IPS DF 4.7 (cell line): ENCODE results near the gene GNAS-AS1.

Experiments used
- DNase-seq: peaks from one replicate; pipeline ENCODE4 v3.0.0-alpha.2; 2013; ENCODE audit warnings: low spot score; ENCODE audit errors: extremely low read depth

Gene GNAS-AS1

DNA sequence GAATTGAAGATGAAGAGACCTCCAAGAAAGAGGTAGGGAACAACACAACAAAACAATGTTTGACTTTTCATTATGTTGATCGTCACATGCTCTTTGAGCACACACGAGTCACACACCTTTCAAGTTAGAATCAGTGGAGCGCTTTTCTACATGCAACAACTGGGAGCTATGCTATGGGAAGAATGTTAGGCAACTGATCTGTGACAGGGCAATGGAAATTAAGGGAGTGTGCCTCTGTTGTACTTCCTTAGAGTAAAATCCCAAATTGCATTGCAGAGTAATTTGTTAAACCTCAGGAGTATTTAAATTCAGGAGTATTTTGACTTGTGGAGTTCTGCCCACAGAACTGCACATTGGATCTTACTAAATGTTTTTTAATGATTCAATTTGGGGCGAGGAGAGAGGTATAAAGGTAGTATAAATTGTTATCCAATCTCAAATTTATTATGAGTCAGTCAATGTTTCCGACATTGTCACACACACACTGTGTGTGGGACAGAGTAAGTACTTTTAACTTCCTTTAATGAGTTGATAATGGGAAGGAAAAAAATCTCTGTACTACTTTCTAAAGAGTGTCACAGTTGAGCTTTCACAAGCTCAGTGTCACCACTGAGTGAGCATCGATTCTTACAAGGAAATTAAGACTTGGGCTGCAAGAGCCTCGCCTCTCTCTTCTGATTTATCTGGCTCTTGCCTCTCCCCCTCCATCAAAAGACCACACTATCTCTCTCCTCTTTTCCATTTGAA lies 12.5 kb upstream of the GNAS-AS1 start:
- DNase-seq: no peak

- no peak for DNase-seq
Measured at GRCh38 chr20:58855506-58856389, 5.0 kb upstream of the GNAS-AS1 start.

DNA sequence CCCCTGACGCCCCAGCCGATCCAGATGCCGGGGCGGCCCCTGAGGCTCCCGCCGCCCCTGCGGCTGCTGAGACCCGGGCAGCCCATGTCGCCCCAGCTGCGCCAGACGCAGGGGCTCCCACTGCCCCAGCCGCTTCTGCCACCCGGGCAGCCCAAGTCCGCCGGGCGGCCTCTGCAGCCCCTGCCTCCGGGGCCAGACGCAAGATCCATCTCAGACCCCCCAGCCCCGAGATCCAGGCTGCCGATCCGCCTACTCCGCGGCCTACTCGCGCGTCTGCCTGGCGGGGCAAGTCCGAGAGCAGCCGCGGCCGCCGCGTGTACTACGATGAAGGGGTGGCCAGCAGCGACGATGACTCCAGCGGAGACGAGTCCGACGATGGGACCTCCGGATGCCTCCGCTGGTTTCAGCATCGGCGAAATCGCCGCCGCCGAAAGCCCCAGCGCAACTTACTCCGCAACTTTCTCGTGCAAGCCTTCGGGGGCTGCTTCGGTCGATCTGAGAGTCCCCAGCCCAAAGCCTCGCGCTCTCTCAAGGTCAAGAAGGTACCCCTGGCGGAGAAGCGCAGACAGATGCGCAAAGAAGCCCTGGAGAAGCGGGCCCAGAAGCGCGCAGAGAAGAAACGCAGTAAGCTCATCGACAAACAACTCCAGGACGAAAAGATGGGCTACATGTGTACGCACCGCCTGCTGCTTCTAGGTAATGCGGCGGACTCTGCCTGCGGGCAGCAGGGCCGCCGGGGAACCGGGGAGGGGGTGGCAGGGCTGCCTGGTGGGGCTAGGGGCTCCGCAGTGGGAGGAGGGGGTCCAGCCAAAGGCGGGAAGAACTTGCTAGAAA lies 4.2 kb upstream of the GNAS-AS1 start:
- no peak for DNase-seq

- no peak for DNase-seq
Measured at GRCh38 chr20:58853976-58854637, 3.4 kb upstream of the GNAS-AS1 start.

GRCh38 chr20:58853466-58853865 lies 2.8 kb upstream of the GNAS-AS1 start:
- no peak for DNase-seq

DNA sequence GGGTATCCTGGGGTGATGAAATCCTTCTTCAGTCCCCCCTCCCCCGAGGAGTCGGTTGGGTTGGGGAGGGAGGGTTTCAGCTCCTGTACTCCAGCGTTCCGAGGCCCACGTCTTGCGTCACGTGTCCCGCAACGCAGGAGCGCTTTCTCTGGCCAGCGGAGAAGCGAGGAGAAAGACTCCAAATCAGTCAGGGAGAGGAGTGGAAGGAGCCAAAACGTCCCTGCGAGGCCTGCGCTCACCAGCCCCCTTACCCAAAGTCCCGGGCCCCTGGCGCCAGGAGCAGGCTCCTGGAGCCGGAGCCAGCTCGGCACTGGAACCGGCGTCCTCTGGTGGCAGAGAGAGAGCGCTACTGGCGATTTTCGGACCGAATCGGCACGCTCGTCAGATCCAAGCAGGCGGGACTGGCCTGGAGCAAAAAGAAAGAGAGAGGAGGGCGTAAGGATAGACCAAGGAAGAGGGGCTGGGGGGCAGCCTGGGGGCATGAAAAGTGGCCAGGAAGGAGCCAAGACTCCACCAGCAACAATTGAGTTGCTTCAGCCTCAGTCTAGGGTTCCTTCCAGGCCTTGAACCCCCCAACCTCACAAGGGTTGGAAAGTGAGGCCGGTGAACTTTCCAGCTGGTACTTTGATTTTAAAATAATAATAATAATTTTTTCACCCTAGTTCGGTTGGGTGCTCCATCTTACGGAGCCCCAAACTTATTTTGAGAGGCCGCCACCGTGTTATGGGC lies 2.0 kb upstream of the GNAS-AS1 start, which contains the start of gene GNAS:
TSS of gene GNAS (plus strand) at position 174 of the 729 bp plus-strand sequence.
- no peak for DNase-seq

GRCh38 chr20:58851969-58852458 lies 1.3 kb upstream of the GNAS-AS1 start:
- DNase-seq: no peak

DNA sequence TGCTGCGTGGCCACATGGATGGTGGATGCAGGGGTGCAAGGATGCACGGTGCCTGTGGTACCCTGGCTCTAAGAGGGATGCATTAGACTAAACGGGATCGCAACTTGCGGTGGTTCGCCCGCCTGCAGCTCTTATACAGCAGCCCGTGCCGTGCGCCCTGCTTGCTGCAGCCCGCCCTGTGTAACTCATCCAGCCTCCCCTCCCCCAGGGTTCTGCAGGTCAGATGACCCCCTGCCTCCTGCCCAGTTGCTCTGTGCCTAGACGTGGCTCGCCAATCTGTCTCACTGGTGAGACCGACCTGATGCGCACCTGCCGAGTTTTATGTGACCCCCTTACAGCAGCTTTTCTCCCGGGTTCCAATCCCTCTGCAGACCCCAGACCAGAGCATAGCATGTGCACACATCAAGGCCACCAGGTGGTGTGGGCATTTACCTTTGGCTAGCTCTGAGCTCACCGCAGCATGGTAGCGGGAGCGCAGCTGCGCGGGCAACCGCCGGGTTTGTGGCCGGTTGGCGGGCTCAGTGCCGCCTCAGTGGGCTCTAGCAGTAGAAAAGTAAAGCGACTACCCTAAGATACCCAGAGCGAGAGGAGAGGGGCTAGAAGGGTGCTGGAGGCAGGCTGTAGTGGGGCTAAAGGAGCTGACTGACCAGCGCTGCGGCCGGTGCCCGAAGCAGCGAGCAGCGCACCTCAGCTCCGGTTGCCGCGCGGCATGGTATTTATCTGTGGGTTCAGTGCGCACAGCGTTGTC lies 693 bp upstream of the GNAS-AS1 start:
- DNase-seq: no peak

- no peak for DNase-seq
Measured at GRCh38 chr20:58847463-58847862, 3.2 kb downstream of the GNAS-AS1 start.

GRCh38 chr20:58845706-58846105 lies 5.0 kb downstream of the GNAS-AS1 start:
- DNase-seq: no peak

GRCh38 chr20:58843128-58843556 lies 7.6 kb downstream of the GNAS-AS1 start:
- no peak for DNase-seq

DNA sequence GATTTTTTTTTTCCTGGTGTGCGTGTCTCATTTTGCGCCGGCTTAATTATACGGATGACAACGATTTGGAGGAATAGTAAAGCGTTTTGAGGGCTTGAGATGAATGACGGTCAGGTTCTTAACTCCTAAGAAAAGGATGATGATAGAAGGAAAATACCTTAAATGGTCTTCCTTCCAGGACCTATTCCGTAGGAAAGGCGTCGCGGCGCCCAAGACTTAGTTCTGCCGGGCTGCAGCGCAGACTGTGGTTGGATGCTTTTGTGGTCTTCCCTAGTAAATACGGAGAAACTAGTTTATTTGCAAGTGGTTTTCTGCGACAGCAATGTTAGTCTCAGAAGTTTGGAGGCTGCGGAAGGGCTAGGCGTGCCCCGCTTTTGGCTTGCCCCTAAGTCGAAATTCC lies 8.4 kb downstream of the GNAS-AS1 start:
- no peak for DNase-seq

GRCh38 chr20:58841539-58842264 lies 9.0 kb downstream of the GNAS-AS1 start:
- no peak for DNase-seq

DNA sequence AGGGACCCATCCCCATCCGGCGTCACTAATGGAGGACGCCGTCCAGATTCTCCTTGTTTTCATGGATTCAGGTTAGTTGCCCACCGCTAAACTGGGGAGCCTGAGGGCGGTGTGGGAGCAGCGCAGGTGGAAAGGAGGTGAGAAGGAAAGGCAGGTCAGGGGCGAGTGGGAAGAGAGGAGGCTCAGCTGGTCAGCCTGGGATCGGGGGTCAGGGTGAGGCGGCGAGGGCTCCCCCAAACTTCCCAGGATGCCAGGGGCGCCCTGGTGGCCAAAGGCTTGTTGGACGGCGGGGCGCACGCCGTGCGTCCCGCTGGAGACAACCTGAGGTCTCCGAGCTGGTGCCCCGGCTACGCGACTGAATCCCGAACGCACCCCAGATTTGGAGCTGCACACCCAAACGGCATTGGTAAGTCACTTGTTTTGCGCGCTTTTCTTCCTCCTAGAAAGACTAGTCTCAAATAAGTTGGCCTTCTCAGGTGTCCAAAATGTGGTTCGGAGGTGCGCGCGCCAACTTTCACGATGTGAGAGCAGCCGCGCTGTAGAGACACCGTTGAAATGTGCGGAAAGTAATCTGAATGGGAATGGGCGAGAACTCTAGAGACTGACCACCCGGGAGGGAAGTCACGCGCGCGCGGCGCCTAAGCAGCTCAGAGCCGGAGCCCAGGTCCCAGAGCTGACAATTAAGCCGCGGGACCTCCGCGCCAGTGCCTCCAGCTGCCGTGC lies 9.7 kb downstream of the GNAS-AS1 start:
- no peak for DNase-seq

GRCh38 chr20:58839991-58840747 lies 10.5 kb downstream of the GNAS-AS1 start:
- DNase-seq: no peak

DNA sequence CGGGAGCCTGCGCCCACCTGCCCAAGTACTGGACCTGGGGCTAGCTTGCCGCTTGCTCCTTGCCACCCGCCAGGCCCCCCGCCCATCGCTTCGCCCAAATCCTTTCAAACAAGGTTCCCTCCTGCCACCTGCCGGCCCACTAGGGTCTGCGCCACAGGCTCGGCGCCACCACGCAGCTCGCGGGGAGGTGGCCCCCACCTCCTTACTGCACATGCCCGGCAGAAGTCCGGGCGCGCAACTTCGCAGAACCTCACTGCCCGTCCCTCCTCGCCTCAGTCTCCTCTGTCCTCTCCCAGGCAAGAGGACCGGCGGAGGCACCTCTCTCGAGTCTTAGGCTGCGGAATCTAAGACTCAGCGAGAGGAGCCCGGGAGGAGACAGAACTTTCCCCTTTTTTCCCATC lies 11.2 kb downstream of the GNAS-AS1 start:
- no peak for DNase-seq

GRCh38 chr20:58838174-58838573 lies 12.5 kb downstream of the GNAS-AS1 start:
- no peak for DNase-seq
